Measurements from ENCODE around the gene CENPV. TPM values are rescaled to one million over a fixed set of nuclear protein-coding genes. Genes with fewer than 3 reads are reported as not detected.

Gene CENPV
- 7.0 and 16.7 TPM in 2 replicates for total RNA-seq

GRCh38 chr17:16353317-16354174 lies at the start of gene CENPV:
Gene CENPV, minus strand, starts transcription at chr17:16353469. Its CDS starts 33 bp downstream, at chr17:16353436.

DNA sequence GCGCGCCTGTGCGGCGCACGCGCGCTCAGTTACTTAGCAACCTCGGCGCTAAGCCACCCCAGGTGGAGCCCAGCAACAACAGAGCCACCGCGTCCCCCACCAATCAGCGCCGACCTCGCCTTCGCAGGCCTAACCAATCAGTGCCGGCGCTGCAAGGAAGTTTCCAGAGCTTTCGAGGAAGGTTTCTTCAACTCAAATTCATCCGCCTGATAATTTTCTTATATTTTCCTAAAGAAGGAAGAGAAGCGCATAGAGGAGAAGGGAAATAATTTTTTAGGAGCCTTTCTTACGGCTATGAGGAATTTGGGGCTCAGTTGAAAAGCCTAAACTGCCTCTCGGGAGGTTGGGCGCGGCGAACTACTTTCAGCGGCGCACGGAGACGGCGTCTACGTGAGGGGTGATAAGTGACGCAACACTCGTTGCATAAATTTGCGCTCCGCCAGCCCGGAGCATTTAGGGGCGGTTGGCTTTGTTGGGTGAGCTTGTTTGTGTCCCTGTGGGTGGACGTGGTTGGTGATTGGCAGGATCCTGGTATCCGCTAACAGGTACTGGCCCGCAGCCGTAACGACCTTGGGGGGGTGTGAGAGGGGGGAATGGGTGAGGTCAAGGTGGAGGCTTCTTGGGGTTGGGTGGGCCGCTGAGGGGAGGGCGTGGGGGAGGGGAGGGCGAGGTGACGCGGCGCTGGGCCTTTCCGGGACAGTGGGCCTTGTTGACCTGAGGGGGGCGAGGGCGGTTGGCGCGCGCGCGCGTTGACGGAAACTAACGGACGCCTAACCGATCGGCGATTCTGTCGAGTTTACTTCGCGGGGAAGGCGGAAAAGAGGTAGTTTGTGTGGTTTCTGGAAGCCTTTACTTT lies 27.6 kb upstream of the CENPV start, which contains the start of gene UBB:
UBB (plus strand) TSS at position 452 of the 856 bp plus-strand sequence. CDS start 817 bp downstream, outside the sequence.

Other genes with a start within 250 kb of the CENPV start
- 53.4 and 76.5 TPM in 2 replicates for gene NCOR1, start 137.9 kb downstream of the CENPV start, total RNA-seq
- 9.9 and 31.6 TPM in 2 replicates for gene PIGL, start 136.3 kb downstream of the CENPV start, total RNA-seq
- gene UBB, start 27.6 kb upstream of the CENPV start, total RNA-seq: 730 and 902 TPM in 2 replicates
- gene TRPV2, start 62.1 kb upstream of the CENPV start, total RNA-seq: 23.5 and 25.9 TPM in 2 replicates
- 0.10 TPM in 1 of 2 replicates, not detected in the other for gene LRRC75A, start 138.7 kb upstream of the CENPV start, total RNA-seq
- 6.3 and 6.8 TPM in 2 replicates for gene ZNF287, start 215.7 kb upstream of the CENPV start, total RNA-seq